Measurements from ENCODE around the gene ARHGAP18.

The ARHGAP18 gene

GRCh38 chr6:129606664-129607063, 103.3 kb downstream of the ARHGAP18 start:
- no peak for TF ChIP-seq CTCF (IDR thresholded peaks at IDR 0.05; ENCODE audit: extremely low read depth, missing control alignments)
- no peak for DNase-seq (ENCODE audit: low spot score)

GRCh38 chr6:129605967-129606366, 104.0 kb downstream of the ARHGAP18 start:
- no peak for TF ChIP-seq CTCF (IDR thresholded peaks at IDR 0.05; ENCODE audit: extremely low read depth, missing control alignments)
- DNase-seq (ENCODE audit: low spot score), result no peak

- no peak for DNase-seq (ENCODE audit: low spot score)
- no peak for TF ChIP-seq CTCF (IDR thresholded peaks at IDR 0.05; ENCODE audit: extremely low read depth, missing control alignments)
These were observed 104.9 kb downstream of the ARHGAP18 start for GRCh38 chr6:129605095-129605494.

GRCh38 chr6:129604321-129604720, 105.7 kb downstream of the ARHGAP18 start:
- no peak for TF ChIP-seq CTCF (IDR thresholded peaks at IDR 0.05; ENCODE audit: extremely low read depth, missing control alignments)

GRCh38 chr6:129603741-129604140, 106.2 kb downstream of the ARHGAP18 start:
- DNase-seq (ENCODE audit: low spot score), result no peak
- no peak for TF ChIP-seq CTCF (IDR thresholded peaks at IDR 0.05; ENCODE audit: extremely low read depth, missing control alignments)

More at GRCh38 chr6:129604321-129604720, 105.7 kb downstream of the ARHGAP18 start:
- no peak for DNase-seq (ENCODE audit: low spot score)

GRCh38 chr6:129601323-129601722, 108.7 kb downstream of the ARHGAP18 start:
- DNase-seq (ENCODE audit: low spot score), result no peak
- TF ChIP-seq CTCF (IDR thresholded peaks at IDR 0.05; ENCODE audit: extremely low read depth, missing control alignments), result no peak

- TF ChIP-seq CTCF (IDR thresholded peaks at IDR 0.05; ENCODE audit: extremely low read depth, missing control alignments), result no peak
- no peak for DNase-seq (ENCODE audit: low spot score)
These were observed 110.5 kb downstream of the ARHGAP18 start for GRCh38 chr6:129599467-129599866.
